ENCODE measurements around the gene MYO7B.

- no peak for TF ChIP-seq ZFP30 (CRISPR knock-in tag; IDR thresholded peaks at IDR 0.05)
- TF ChIP-seq PATZ1 (CRISPR knock-in tag; IDR thresholded peaks at IDR 0.05; ENCODE audit: borderline replicate concordance) = no peak
- no peak for TF ChIP-seq TCF4 (CRISPR knock-in tag; IDR thresholded peaks at IDR 0.05; ENCODE audit: borderline replicate concordance)
- TF ChIP-seq TSHZ2 (CRISPR knock-in tag; IDR thresholded peaks at IDR 0.05) = no peak
- TF ChIP-seq RARB (CRISPR knock-in tag; IDR thresholded peaks at IDR 0.05) = no peak
- no peak for TF ChIP-seq ZNF8 (CRISPR knock-in tag; IDR thresholded peaks at IDR 0.05)
- TF ChIP-seq ISL1 (CRISPR knock-in tag; IDR thresholded peaks at IDR 0.05) = no peak
- TF ChIP-seq CSRNP3 (CRISPR knock-in tag; IDR thresholded peaks at IDR 0.05) = no peak
- TF ChIP-seq ZFP3 (CRISPR knock-in tag; IDR thresholded peaks at IDR 0.05) = no peak
- TF ChIP-seq ZNF565 (CRISPR knock-in tag; conservative IDR thresholded peaks at IDR 0.05; ENCODE audit: low read depth) = no peak
- no peak for TF ChIP-seq ZNF70 (CRISPR knock-in tag; IDR thresholded peaks at IDR 0.05)
Observed at GRCh38 chr2:127647242-127648190, 112.0 kb downstream of the MYO7B start.

Measured in SK-N-SH treated with all-trans-retinoic acid at 6 μM for 48 hours (cell line).